Right lobe of liver (tissue), 6 donors: ENCODE data around the gene MYOM1. TPM values are rescaled to one million over a fixed set of nuclear protein-coding genes. Genes with fewer than 3 reads are reported as not detected.

Experiments used
- ATAC-seq, 4 donors: fragments of 200-7000 bp; cut with Tn5 transposase; one replicate each; pipeline ENCODE4 v1.9.1; 2020; ENCODE audit warnings: mild to moderate bottlenecking in 4 of 4, moderate library complexity in 4 of 4
- DNase-seq, 3 donors: peaks; one replicate each; pipeline ENCODE4 v3.0.0-alpha.2; 2020
- H3K27ac ChIP-seq, 3 donors: fragments of 200-600 bp; one replicate each; pipeline ENCODE4 v1.8.0; 2022
- H3K27me3 ChIP-seq, 2 donors: fragments of 200-600 bp; one replicate each; pipeline ENCODE4 v1.8.0; 2022
- H3K36me3 ChIP-seq, 4 donors: fragments of 200-600 bp; sonication (generic) in 1 of 4; one replicate each; pipeline versions ENCODE4 v1.5.1 to v1.8.0; 2017 to 2022; ENCODE audit warnings: control low read depth in 1 of 4
- H3K4me1 ChIP-seq, 4 donors: fragments of 200-600 bp; sonication (generic) in 1 of 4; one replicate each; pipeline versions ENCODE4 v1.5.1 to v1.8.0; 2017 to 2022; ENCODE audit warnings: control low read depth in 1 of 4
- H3K4me3 ChIP-seq, 3 donors: fragments of 200-600 bp; one replicate each; pipeline ENCODE4 v1.8.0; 2022
- H3K9me3 ChIP-seq, 4 donors: fragments of 200-600 bp; sonication (generic) in 1 of 4; one replicate each; pipeline versions ENCODE4 v1.5.1 to v1.8.0; 2017 to 2022; ENCODE audit warnings: control low read depth in 1 of 4
- CTCF ChIP-seq, 4 donors: fragments of 200-600 bp in 3 of 4; fragments of 450-650 bp in 1 of 4; IDR thresholded peaks; one replicate each; pipeline versions ENCODE4 v1.5.1 to v1.8.0; 2016 to 2022; ENCODE audit warnings: antibody characterized with exemption in 4 of 4, mild to moderate bottlenecking in 2 of 4
- POLR2A ChIP-seq: fragments of 450-650 bp; IDR thresholded peaks from one replicate; pipeline ENCODE4 v1.6.1; 2017; ENCODE audit warnings: antibody characterized with exemption, mild to moderate bottlenecking
- WGBS: methylation state at CpG from one replicate; pipeline ENCODE4 v1.1.6; 2018; ENCODE audit warnings: low coverage, low lambda C conversion rate; ENCODE audit not compliant: insufficient coverage; ENCODE audit errors: missing lambda C conversion rate; 5-methylcytosine and 5-hydroxymethylcytosine counted together
- intact Hi-C, 2 donors: fragments of 100-400 bp; cut with DNase I; formaldehyde crosslinking; loops; one replicate each; pipeline versions ENCODE4 v1.11.2 to v1.14.1; 2022
- total RNA-seq, 6 experiments: library from RNA; depleted of rRNA in 2 of 6; stranded (reverse); fragments of >200 nt in 2 of 6; fragmentation: NEBNext Ultra II Directional in 3 of 6; extraction: Animal tissue kit (Norgen Biotek cat#: 25700) in 3 of 6; gene quantifications; one replicate each; pipeline versions ENCODE4 v1.1.0 to v1.2.4, GENCODE V29; 2016 to 2023
- donor health status: DM: no; HTN: yes; CAD: no.
- donor health status: DM: no; HTN: no; CAD: no.
- donor health status: DM: no; HTN: no; CAD: no.
- donor health status: DM: no; HTN: yes; CAD: no.
- donor health status: DM: no; HTN: yes; CAD: no.

Gene MYOM1
- total RNA-seq, 6 experiments from 2014 or later = 3.1 to 64.5 (median 19.1) TPM

GRCh38 chr18:3214855-3215637, 4.7 kb downstream of the MYOM1 start:
- H3K4me1 ChIP-seq = peaks cover 0 to 36% (median 4%) of the 10 kb centered on the region in 4 donors
- no peak for DNase-seq
- no peaks in the 10 kb centered on the region for H3K27me3 ChIP-seq
- intact Hi-C loops = no loop called here
- 88% methylated on average over 14 of the region's 36 CpGs for WGBS
- H3K4me3 ChIP-seq = no peak overlapping the region
- no peak for ATAC-seq
- peaks cover 0 to 13% (median 3%) of the 10 kb centered on the region in 4 donors for H3K36me3 ChIP-seq
- H3K27ac ChIP-seq = no peak overlapping the region
- H3K9me3 ChIP-seq = no peaks in the 10 kb centered on the region
- TF ChIP-seq POLR2A (no peak), CTCF (IDR thresholded peaks at IDR 0.05) (no peak)

GRCh38 chr18:3213300-3214059, 6.3 kb downstream of the MYOM1 start:
- no peak overlapping the region for H3K4me3 ChIP-seq
- intact Hi-C loops = no loop called here
- WGBS = 44% methylated on average over 6 of the region's 6 CpGs
- no peak for DNase-seq
- H3K36me3 ChIP-seq = peaks cover 0 to 13% (median 3%) of the 10 kb centered on the region in 4 donors
- peaks cover 0 to 36% (median 4%) of the 10 kb centered on the region in 4 donors for H3K4me1 ChIP-seq
- ATAC-seq = no peak
- H3K27ac ChIP-seq = peak overlapping the region in 1 of 3 donors; percentile 4
- no peaks in the 10 kb centered on the region for H3K9me3 ChIP-seq
- H3K27me3 ChIP-seq = no peaks in the 10 kb centered on the region
- no peak for TF ChIP-seq POLR2A
- TF ChIP-seq CTCF (IDR thresholded peaks at IDR 0.05) = no peak

GRCh38 chr18:3212657-3213056, 7.1 kb downstream of the MYOM1 start:
- Histone ChIP-seq H3K4me3 (no peak overlapping the region), H3K27me3 (no peaks in the 10 kb centered on the region), H3K36me3 (peaks cover 0 to 13% (median 3%) of the 10 kb centered on the region in 4 donors), H3K4me1 (peaks cover 0 to 35% (median 4%) of the 10 kb centered on the region in 4 donors), H3K9me3 (no peaks in the 10 kb centered on the region), H3K27ac (peak overlapping the region in 1 of 3 donors; percentile 4)
- WGBS = 72% methylated on average over 4 of the region's 4 CpGs
- ATAC-seq (no peak), DNase-seq (no peak)
- no peak for TF ChIP-seq POLR2A
- no peak for TF ChIP-seq CTCF (IDR thresholded peaks at IDR 0.05)
- intact Hi-C loops = no loop called here

GRCh38 chr18:3211236-3211992, 8.4 kb downstream of the MYOM1 start:
- H3K36me3 ChIP-seq = peaks cover 0 to 13% (median 3%) of the 10 kb centered on the region in 4 donors
- intact Hi-C loops = no loop called here
- WGBS = 57% methylated on average over 5 of the region's 5 CpGs
- peak overlapping the region in 1 of 3 donors; percentile 33 for H3K27ac ChIP-seq
- DNase-seq (no peak), ATAC-seq (peak; percentile 23 to 60 (median 48))
- H3K27me3 ChIP-seq = no peaks in the 10 kb centered on the region
- H3K4me3 ChIP-seq = no peak overlapping the region
- peaks cover 0 to 27% (median 4%) of the 10 kb centered on the region in 4 donors for H3K4me1 ChIP-seq
- TF ChIP-seq POLR2A (no peak), CTCF (IDR thresholded peaks at IDR 0.05) (no peak)
- H3K9me3 ChIP-seq = no peaks in the 10 kb centered on the region
